ENCODE results near the gene ISM1.

ISM1 gene

GRCh38 chr20:13333036-13333435 is 112.0 kb downstream of the ISM1 start:
- H3K36me3 ChIP-seq (ENCODE audit: insufficient read depth) = no peaks in the 10 kb centered on the region
- no peaks in the 10 kb centered on the region for H3K27me3 ChIP-seq (ENCODE audit: insufficient read depth, low read depth)
- no peak for TF ChIP-seq CTCF (conservative IDR thresholded peaks at IDR 0.05; ENCODE audit: low read depth, low read length)
- H3K9ac ChIP-seq = no peak overlapping the region
- H3K4me1 ChIP-seq (ENCODE audit: low read depth, poor library complexity, severe bottlenecking) = no peaks in the 10 kb centered on the region
- H2AFZ ChIP-seq (ENCODE audit: low read depth) = no peak overlapping the region
- no peak overlapping the region for H3K27ac ChIP-seq
- H3K4me2 ChIP-seq = no peak overlapping the region
- no peak overlapping the region for H3K4me3 ChIP-seq (IDR thresholded peaks at IDR 0.05; ENCODE audit: insufficient read depth, low read depth, low read length)
- H3K79me2 ChIP-seq (ENCODE audit: insufficient read depth, low read depth) = no peaks in the 10 kb centered on the region
- no peaks in the 10 kb centered on the region for H4K20me1 ChIP-seq (ENCODE audit: insufficient read depth)

- TF ChIP-seq CTCF (conservative IDR thresholded peaks at IDR 0.05; ENCODE audit: low read depth, low read length) = no peak
- Histone ChIP-seq H3K4me2 (no peak overlapping the region), H3K4me1 (ENCODE audit: low read depth, poor library complexity, severe bottlenecking) (no peaks in the 10 kb centered on the region), H3K36me3 (ENCODE audit: insufficient read depth) (no peaks in the 10 kb centered on the region), H3K79me2 (ENCODE audit: insufficient read depth, low read depth) (no peaks in the 10 kb centered on the region), H3K4me3 (IDR thresholded peaks at IDR 0.05; ENCODE audit: insufficient read depth, low read depth, low read length) (no peak overlapping the region), H3K9ac (no peak overlapping the region), H4K20me1 (ENCODE audit: insufficient read depth) (no peaks in the 10 kb centered on the region), H2AFZ (ENCODE audit: low read depth) (no peak overlapping the region), H3K27ac (no peak overlapping the region), H3K27me3 (ENCODE audit: insufficient read depth, low read depth) (no peaks in the 10 kb centered on the region)
Measured at GRCh38 chr20:13333793-13334192, 112.7 kb downstream of the ISM1 start.

GRCh38 chr20:13336308-13337089 is 115.4 kb downstream of the ISM1 start:
- H3K4me3 ChIP-seq (IDR thresholded peaks at IDR 0.05; ENCODE audit: insufficient read depth, low read depth, low read length) = no peak overlapping the region
- no peak for TF ChIP-seq CTCF (conservative IDR thresholded peaks at IDR 0.05; ENCODE audit: low read depth, low read length)
- H3K4me1 ChIP-seq (ENCODE audit: low read depth, poor library complexity, severe bottlenecking) = no peaks in the 10 kb centered on the region
- H4K20me1 ChIP-seq (ENCODE audit: insufficient read depth) = no peaks in the 10 kb centered on the region
- H3K27me3 ChIP-seq (ENCODE audit: insufficient read depth, low read depth) = no peaks in the 10 kb centered on the region
- no peak overlapping the region for H3K27ac ChIP-seq
- H3K9ac ChIP-seq = no peak overlapping the region
- no peaks in the 10 kb centered on the region for H3K36me3 ChIP-seq (ENCODE audit: insufficient read depth)
- no peaks in the 10 kb centered on the region for H3K79me2 ChIP-seq (ENCODE audit: insufficient read depth, low read depth)
- H2AFZ ChIP-seq (ENCODE audit: low read depth) = no peak overlapping the region
- H3K4me2 ChIP-seq = no peak overlapping the region

- no peak overlapping the region for H3K9ac ChIP-seq
- no peak overlapping the region for H3K27ac ChIP-seq
- H3K36me3 ChIP-seq (ENCODE audit: insufficient read depth) = no peaks in the 10 kb centered on the region
- TF ChIP-seq CTCF (conservative IDR thresholded peaks at IDR 0.05; ENCODE audit: low read depth, low read length) = no peak
- H3K4me3 ChIP-seq (IDR thresholded peaks at IDR 0.05; ENCODE audit: insufficient read depth, low read depth, low read length) = no peak overlapping the region
- H2AFZ ChIP-seq (ENCODE audit: low read depth) = no peak overlapping the region
- H3K79me2 ChIP-seq (ENCODE audit: insufficient read depth, low read depth) = no peaks in the 10 kb centered on the region
- H3K4me1 ChIP-seq (ENCODE audit: low read depth, poor library complexity, severe bottlenecking) = no peaks in the 10 kb centered on the region
- H3K27me3 ChIP-seq (ENCODE audit: insufficient read depth, low read depth) = no peaks in the 10 kb centered on the region
- no peaks in the 10 kb centered on the region for H4K20me1 ChIP-seq (ENCODE audit: insufficient read depth)
- no peak overlapping the region for H3K4me2 ChIP-seq
Measured at GRCh38 chr20:13337090-13337784, 116.2 kb downstream of the ISM1 start.
